Neural progenitor cell (in vitro differentiated cells): ENCODE measurements around the gene RAB3IL1. TPM values are rescaled to one million over a fixed set of nuclear protein-coding genes. Genes with fewer than 3 reads are reported as not detected.

ENCODE experiments used
- DNase-seq: peaks from one replicate; pipeline ENCODE4 v3.0.0-alpha.2; 2016; ENCODE audit warnings: low spot score
- H2AFZ ChIP-seq: fragments of 200-600 bp; sonication (generic); replicated peaks from 2 replicates; pipeline ENCODE4 v1.6.1; 2016; ENCODE audit warnings: antibody characterized with exemption
- H3F3A ChIP-seq: fragments of 200-600 bp; sonication (generic); 2 replicates; pipeline ENCODE4 v1.6.1; 2016; ENCODE audit warnings: antibody characterized with exemption, low read depth
- H3K27ac ChIP-seq: fragments of 200-600 bp; sonication (generic); 2 replicates; pipeline ENCODE4 v1.5.1; 2016; ENCODE audit warnings: mild to moderate bottlenecking
- H3K27me3 ChIP-seq: fragments of 200-600 bp; sonication (generic); 2 replicates; pipeline ENCODE4 v1.6.1; 2016; ENCODE audit warnings: mild to moderate bottlenecking, moderate library complexity
- H3K36me3 ChIP-seq: fragments of 200-600 bp; sonication (generic); 2 replicates; pipeline ENCODE4 v1.5.1; 2016
- H3K4me1 ChIP-seq: fragments of 200-600 bp; sonication (generic); 2 replicates; pipeline ENCODE4 v1.6.1; 2016; ENCODE audit warnings: mixed run types
- H3K4me2 ChIP-seq: fragments of 200-600 bp; sonication (generic); 2 replicates; pipeline ENCODE4 v1.6.1; 2016
- H3K4me3 ChIP-seq: fragments of 200-600 bp; sonication (generic); 2 replicates; pipeline ENCODE4 v1.5.1; 2016
- H3K79me2 ChIP-seq: fragments of 200-600 bp; sonication (generic); 2 replicates; pipeline ENCODE4 v1.6.1; 2016; ENCODE audit warnings: low read depth
- H3K9ac ChIP-seq: fragments of 200-600 bp; sonication (generic); 2 replicates; pipeline ENCODE4 v1.6.1; 2016
- H3K9me3 ChIP-seq: fragments of 200-600 bp; sonication (generic); 2 replicates; pipeline ENCODE4 v1.5.1; 2016; ENCODE audit warnings: low read depth
- H4K20me1 ChIP-seq: fragments of 200-600 bp; sonication (generic); 2 replicates; pipeline ENCODE4 v1.6.1; 2016; ENCODE audit warnings: low read depth
- H3K27ac Mint-ChIP-seq: 3 replicates; pipeline ENCODE4 v1.8.0; 2021; ENCODE audit warnings: mixed read lengths
- H3K27me3 Mint-ChIP-seq: 2 replicates; pipeline ENCODE4 v1.8.0; 2022; ENCODE audit warnings: low read depth, mild to moderate bottlenecking, inconsistent platforms, moderate library complexity, mixed read lengths; ENCODE audit not compliant: insufficient read depth
- H3K36me3 Mint-ChIP-seq: 3 replicates; pipeline ENCODE4 v1.8.0; 2021; ENCODE audit warnings: mixed read lengths
- H3K4me1 Mint-ChIP-seq: 3 replicates; pipeline ENCODE4 v1.8.0; 2021; ENCODE audit warnings: mixed read lengths
- H3K4me3 Mint-ChIP-seq: 3 replicates; pipeline ENCODE4 v1.8.0; 2021; ENCODE audit warnings: mild to moderate bottlenecking, moderate library complexity, mixed read lengths
- H3K9me3 Mint-ChIP-seq: 3 replicates; pipeline ENCODE4 v1.8.0; 2020; ENCODE audit warnings: mixed read lengths
- EZH2 ChIP-seq: fragments of 200-600 bp; sonication (generic); IDR thresholded peaks from 2 replicates; pipeline ENCODE4 v1.6.1; 2017; ENCODE audit warnings: antibody characterized with exemption, mild to moderate bottlenecking, moderate library complexity
- EZH2phosphoT487 ChIP-seq: fragments of 200-600 bp; sonication (generic); IDR thresholded peaks from 2 replicates; pipeline ENCODE4 v1.6.1; 2017; ENCODE audit warnings: antibody characterized with exemption
- total RNA-seq: library from RNA; depleted of rRNA; stranded (reverse); fragments of >200 nt; gene quantifications from 2 replicates; pipeline ENCODE4 v1.2.3, GENCODE V29; 2015; ENCODE audit warnings: low replicate concordance
- TF ChIP-seq, protein P1 (sequence below): fragments of 200-600 bp; sonication (generic); IDR thresholded peaks from 2 replicates; pipeline ENCODE4 v1.5.1; 2017; ENCODE audit warnings: antibody characterized with exemption, mild to moderate bottlenecking

RAB3IL1 gene
- total RNA-seq, 1 donor from 2014 or later, result 1.4 TPM

DNA sequence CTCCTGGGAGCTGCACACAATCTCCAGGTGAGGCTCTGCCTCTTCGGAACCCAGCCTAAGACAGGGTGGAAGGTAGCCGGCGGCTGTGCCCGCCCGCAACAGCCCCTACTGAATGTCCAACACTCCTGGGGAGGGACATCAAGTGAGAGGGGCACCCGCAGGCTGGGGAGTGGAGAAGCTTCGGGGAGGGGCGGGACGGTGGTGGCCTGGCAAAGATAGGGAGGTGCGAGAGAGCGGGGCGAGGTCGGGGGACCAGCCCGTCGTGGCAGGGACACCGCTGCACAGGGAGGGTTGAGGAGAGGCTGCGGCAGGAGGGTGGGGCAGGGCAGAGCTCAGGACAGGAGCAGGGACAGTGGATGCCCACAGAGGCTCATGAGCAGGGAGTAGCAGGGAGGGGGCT is 17.1 kb downstream of the RAB3IL1 start:
- no peaks in the 10 kb centered on the region for H3K9me3 Mint-ChIP-seq
- H3K36me3 Mint-ChIP-seq, result no peaks in the 10 kb centered on the region
- no peak overlapping the region for H2AFZ ChIP-seq
- no peak overlapping the region for H3K9ac ChIP-seq
- peaks cover 10% of the 10 kb centered on the region for H3K27me3 Mint-ChIP-seq
- no peak overlapping the region for H3K4me3 ChIP-seq
- no peaks in the 10 kb centered on the region for H3K9me3 ChIP-seq
- no peaks in the 10 kb centered on the region for H3F3A ChIP-seq
- TF ChIP-seq, protein P1, sequence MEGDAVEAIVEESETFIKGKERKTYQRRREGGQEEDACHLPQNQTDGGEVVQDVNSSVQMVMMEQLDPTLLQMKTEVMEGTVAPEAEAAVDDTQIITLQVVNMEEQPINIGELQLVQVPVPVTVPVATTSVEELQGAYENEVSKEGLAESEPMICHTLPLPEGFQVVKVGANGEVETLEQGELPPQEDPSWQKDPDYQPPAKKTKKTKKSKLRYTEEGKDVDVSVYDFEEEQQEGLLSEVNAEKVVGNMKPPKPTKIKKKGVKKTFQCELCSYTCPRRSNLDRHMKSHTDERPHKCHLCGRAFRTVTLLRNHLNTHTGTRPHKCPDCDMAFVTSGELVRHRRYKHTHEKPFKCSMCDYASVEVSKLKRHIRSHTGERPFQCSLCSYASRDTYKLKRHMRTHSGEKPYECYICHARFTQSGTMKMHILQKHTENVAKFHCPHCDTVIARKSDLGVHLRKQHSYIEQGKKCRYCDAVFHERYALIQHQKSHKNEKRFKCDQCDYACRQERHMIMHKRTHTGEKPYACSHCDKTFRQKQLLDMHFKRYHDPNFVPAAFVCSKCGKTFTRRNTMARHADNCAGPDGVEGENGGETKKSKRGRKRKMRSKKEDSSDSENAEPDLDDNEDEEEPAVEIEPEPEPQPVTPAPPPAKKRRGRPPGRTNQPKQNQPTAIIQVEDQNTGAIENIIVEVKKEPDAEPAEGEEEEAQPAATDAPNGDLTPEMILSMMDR, result no peak
- no peak for TF ChIP-seq EZH2
- TF ChIP-seq EZH2phosphoT487, result no peak
- peaks cover 12% of the 10 kb centered on the region for H3K4me1 ChIP-seq
- no peak overlapping the region for H3K4me3 Mint-ChIP-seq
- H3K27ac Mint-ChIP-seq, result peak overlapping the region; percentile 74
- peaks cover 12% of the 10 kb centered on the region for H3K4me1 Mint-ChIP-seq
- no peak overlapping the region for H3K4me2 ChIP-seq
- H4K20me1 ChIP-seq, result no peaks in the 10 kb centered on the region
- no peak for DNase-seq
- H3K79me2 ChIP-seq, result no peaks in the 10 kb centered on the region
- H3K27ac ChIP-seq, result no peak overlapping the region
- H3K36me3 ChIP-seq, result no peaks in the 10 kb centered on the region
- H3K27me3 ChIP-seq, result no peaks in the 10 kb centered on the region

DNA sequence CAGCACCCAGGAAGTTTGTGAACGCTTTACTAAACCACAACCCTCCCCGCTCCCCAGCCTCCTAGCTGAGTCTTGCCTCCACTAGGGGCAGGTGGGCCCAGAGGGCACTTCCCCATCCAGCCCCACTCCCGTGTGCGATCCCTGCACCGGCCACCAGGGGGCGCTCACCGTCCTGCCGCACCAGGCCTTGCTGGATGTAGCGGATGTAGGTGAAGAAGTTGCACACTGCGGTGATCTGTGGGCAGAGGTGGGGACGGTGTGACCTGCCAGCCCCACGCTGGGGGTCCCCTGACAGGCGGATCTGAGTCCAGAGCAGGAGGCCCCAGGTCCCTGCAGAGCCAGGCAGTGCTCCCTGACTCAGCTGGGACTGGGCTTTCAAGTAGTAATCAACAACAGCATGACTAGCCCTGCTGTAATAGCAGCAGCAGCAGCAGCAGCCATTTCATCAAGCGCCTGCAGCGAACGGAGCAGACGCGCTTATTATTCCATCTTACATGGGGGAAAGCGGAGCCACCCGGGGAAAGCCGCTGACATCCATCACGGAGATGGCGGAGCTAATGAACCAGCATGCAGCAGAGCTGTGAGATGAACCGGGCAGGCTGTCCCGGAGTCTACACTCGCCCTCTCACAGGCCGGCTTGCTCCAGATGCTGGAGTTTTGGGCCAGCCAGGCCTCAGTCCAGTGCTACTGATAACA is 18.1 kb downstream of the RAB3IL1 start:
- no peaks in the 10 kb centered on the region for H4K20me1 ChIP-seq
- Mint-ChIP-seq H3K27ac (peak overlapping the region; percentile 85), H3K9me3 (no peaks in the 10 kb centered on the region), H3K36me3 (no peaks in the 10 kb centered on the region), H3K4me1 (peaks cover 7% of the 10 kb centered on the region), H3K27me3 (peaks cover 11% of the 10 kb centered on the region), H3K4me3 (no peak overlapping the region)
- DNase-seq, result peak; percentile 86
- no peaks in the 10 kb centered on the region for H3K9me3 ChIP-seq
- H3K9ac ChIP-seq, result no peak overlapping the region
- no peak overlapping the region for H2AFZ ChIP-seq
- H3K4me3 ChIP-seq, result no peak overlapping the region
- H3K4me1 ChIP-seq, result peaks cover 3% of the 10 kb centered on the region
- no peak overlapping the region for H3K4me2 ChIP-seq
- H3K27ac ChIP-seq, result no peak overlapping the region
- no peaks in the 10 kb centered on the region for H3K36me3 ChIP-seq
- no peaks in the 10 kb centered on the region for H3F3A ChIP-seq
- TF ChIP-seq EZH2phosphoT487, result no peak
- TF ChIP-seq, protein P1, result peak; percentile 99
- H3K27me3 ChIP-seq, result no peaks in the 10 kb centered on the region
- H3K79me2 ChIP-seq, result no peaks in the 10 kb centered on the region

DNA sequence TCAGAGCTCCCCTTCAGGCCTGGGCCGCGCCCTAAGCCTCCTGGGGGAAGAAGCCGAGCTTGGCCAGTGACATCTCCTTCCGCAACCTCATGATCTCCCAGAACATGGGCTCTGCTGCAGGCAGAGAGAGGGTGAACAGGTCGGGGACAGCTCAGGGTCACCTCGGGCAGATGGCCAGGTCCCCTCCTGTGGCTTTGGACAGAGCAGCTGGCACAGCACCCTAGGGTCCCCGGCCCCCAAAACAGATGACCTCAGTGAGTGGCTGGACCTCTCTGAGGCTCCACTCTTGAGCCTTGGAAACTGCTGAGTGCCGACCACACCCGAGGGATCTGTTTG is 19.2 kb downstream of the RAB3IL1 start:
- Histone ChIP-seq H3K36me3 (no peaks in the 10 kb centered on the region), H3K27me3 (peaks cover 1% of the 10 kb centered on the region), H3K4me2 (no peak overlapping the region), H4K20me1 (no peaks in the 10 kb centered on the region), H3K79me2 (no peaks in the 10 kb centered on the region), H3K9ac (no peak overlapping the region), H3K4me1 (no peaks in the 10 kb centered on the region), H3K4me3 (no peak overlapping the region), H3K27ac (no peak overlapping the region), H2AFZ (no peak overlapping the region), H3F3A (no peaks in the 10 kb centered on the region), H3K9me3 (no peaks in the 10 kb centered on the region)
- no peak overlapping the region for H3K27ac Mint-ChIP-seq
- no peaks in the 10 kb centered on the region for H3K36me3 Mint-ChIP-seq
- peaks cover 9% of the 10 kb centered on the region for H3K27me3 Mint-ChIP-seq
- H3K4me1 Mint-ChIP-seq, result peaks cover 7% of the 10 kb centered on the region
- no peaks in the 10 kb centered on the region for H3K9me3 Mint-ChIP-seq
- no peak for DNase-seq
- H3K4me3 Mint-ChIP-seq, result no peak overlapping the region
- TF ChIP-seq, protein P1, result no peak
- TF ChIP-seq EZH2 (no peak), EZH2phosphoT487 (no peak)
